HepG2 (cell line): ENCODE results near the gene IQCN. TPM values are rescaled to one million over a fixed set of nuclear protein-coding genes. Genes with fewer than 3 reads are reported as not detected.

Experiments
- ATF1 ChIP-seq: IDR thresholded peaks from 2 replicates; pipeline ENCODE4 v1.6.1; 2016; ENCODE audit warnings: mild to moderate bottlenecking, control low read depth
- ATF2 ChIP-seq: sonication (generic); formaldehyde crosslinking; IDR thresholded peaks from 2 replicates; pipeline ENCODE4 v1.4.0; 2020; ENCODE audit warnings: missing genetic modification reagents
- ATF3 ChIP-seq: sonication (generic); formaldehyde crosslinking; IDR thresholded peaks from 2 replicates; pipeline ENCODE4 v1.4.0; 2020; ENCODE audit warnings: missing genetic modification reagents
- BHLHE40 ChIP-seq: IDR thresholded peaks from 2 replicates; pipeline ENCODE4 v1.6.1; 2011; ENCODE audit warnings: low read length, improper control_type of control experiment
- BORCS8-MEF2B ChIP-seq: sonication (generic); formaldehyde crosslinking; IDR thresholded peaks from 2 replicates; pipeline ENCODE4 v1.8.0; 2022; ENCODE audit warnings: mild to moderate bottlenecking, missing genetic modification reagents
- CREB1 ChIP-seq, 2 experiments: fragments of 450-650 bp in 1 of 2; IDR thresholded peaks; 2 replicates each; pipeline ENCODE4 v1.6.1; 2016 to 2017; ENCODE audit warnings: control low read depth in 1 of 2, mild to moderate bottlenecking in 1 of 2, missing compliant biosample characterization in 1 of 2, missing genetic modification characterization in 1 of 2
- ETV5 ChIP-seq: IDR thresholded peaks from 2 replicates; pipeline ENCODE4 v1.6.1; 2018; ENCODE audit warnings: missing biosample characterization, missing genetic modification reagents, inconsistent platforms, borderline replicate concordance
- GPN1 ChIP-seq: sonication (generic); formaldehyde crosslinking; IDR thresholded peaks from 2 replicates; pipeline ENCODE4 v1.5.1; 2020; ENCODE audit warnings: missing genetic modification reagents, borderline replicate concordance
- MXD3 ChIP-seq: IDR thresholded peaks from 2 replicates; pipeline ENCODE4 v1.6.1; 2016; ENCODE audit warnings: mild to moderate bottlenecking, missing biosample characterization, missing genetic modification reagents
- PATZ1 ChIP-seq: sonication (generic); formaldehyde crosslinking; IDR thresholded peaks from 2 replicates; pipeline ENCODE4 v1.4.0; 2020; ENCODE audit warnings: missing genetic modification reagents
- RBFOX2 ChIP-seq: fragments of 200-400 bp; formaldehyde crosslinking; IDR thresholded peaks from 2 replicates; pipeline ENCODE4 v1.6.1; 2017; ENCODE audit warnings: low read depth, mild to moderate bottlenecking, low read length
- SPEN ChIP-seq: sonication (generic); formaldehyde crosslinking; IDR thresholded peaks from 2 replicates; pipeline ENCODE4 v1.5.1; 2020; ENCODE audit warnings: low read depth, mild to moderate bottlenecking, missing genetic modification reagents
- SSRP1 ChIP-seq: IDR thresholded peaks from 2 replicates; pipeline ENCODE4 v1.6.1; 2016; ENCODE audit warnings: control low read depth
- TAF1 ChIP-seq: sonication (generic); formaldehyde crosslinking; IDR thresholded peaks from 2 replicates; pipeline ENCODE4 v1.4.0; 2020; ENCODE audit warnings: missing genetic modification reagents
- TOPORS ChIP-seq: sonication (generic); formaldehyde crosslinking; IDR thresholded peaks from 2 replicates; pipeline ENCODE4 v1.8.0; 2023; ENCODE audit warnings: mild to moderate bottlenecking, missing genetic modification reagents
- ZNF180 ChIP-seq: sonication (generic); formaldehyde crosslinking; IDR thresholded peaks from 2 replicates; pipeline ENCODE4 v1.4.0; 2020; ENCODE audit warnings: low read depth, missing genetic modification reagents, borderline replicate concordance
- ZNF317 ChIP-seq: sonication (generic); formaldehyde crosslinking; IDR thresholded peaks from 2 replicates; pipeline ENCODE4 v1.5.0; 2020; ENCODE audit warnings: mild to moderate bottlenecking, missing genetic modification reagents
- ZNF552 ChIP-seq: sonication (generic); formaldehyde crosslinking; IDR thresholded peaks from 2 replicates; pipeline ENCODE4 v1.9.0; 2022; ENCODE audit warnings: missing genetic modification reagents, mild to moderate bottlenecking, borderline replicate concordance
- ZNF749 ChIP-seq: sonication (generic); formaldehyde crosslinking; IDR thresholded peaks from 2 replicates; pipeline ENCODE4 v1.8.0; 2022; ENCODE audit warnings: mild to moderate bottlenecking, missing genetic modification reagents, moderate library complexity, borderline replicate concordance
- ZNF776 ChIP-seq: sonication (generic); formaldehyde crosslinking; IDR thresholded peaks from 2 replicates; pipeline ENCODE4 v1.4.0; 2020; ENCODE audit warnings: mild to moderate bottlenecking, missing genetic modification reagents
- polyA plus RNA-seq, 8 experiments: library from polyadenylated mRNA; depleted of rRNA in 3 of 8; stranded (reverse) in 7 of 8; unstranded in 1 of 8; fragments of >200 nt; fragmentation: Illumina TruSeq in 4 of 8; extraction: Trizol in 4 of 8; gene quantifications; 2 replicates each; pipeline versions ENCODE4 v1.2.1 to v1.2.3, GENCODE V29; 2011 to 2016; ENCODE audit warnings: low read depth in 4 of 8, missing spikeins in 1 of 8, mixed read lengths in 1 of 8; ENCODE audit not compliant: insufficient read depth in 1 of 8
- total RNA-seq, 5 experiments: library from RNA; depleted of rRNA; stranded (reverse); fragments of >200 nt; fragmentation: Illumina TruSeq; extraction: Trizol; gene quantifications; 2 replicates each; pipeline ENCODE4 v1.2.3, GENCODE V29; 2016; ENCODE audit warnings: low read depth in 1 of 5
- TF ChIP-seq, protein P1 (sequence below): sonication (generic); formaldehyde crosslinking; IDR thresholded peaks from 2 replicates; pipeline ENCODE4 v1.4.0; 2020; ENCODE audit warnings: missing genetic modification reagents, borderline replicate concordance

IQCN gene
- total and polyA plus RNA-seq, 2 of the 13 experiments (the other 11 are each of a cell fraction or from before 2014, with no cell fraction given): 0.04 to 0.18 TPM

DNA sequence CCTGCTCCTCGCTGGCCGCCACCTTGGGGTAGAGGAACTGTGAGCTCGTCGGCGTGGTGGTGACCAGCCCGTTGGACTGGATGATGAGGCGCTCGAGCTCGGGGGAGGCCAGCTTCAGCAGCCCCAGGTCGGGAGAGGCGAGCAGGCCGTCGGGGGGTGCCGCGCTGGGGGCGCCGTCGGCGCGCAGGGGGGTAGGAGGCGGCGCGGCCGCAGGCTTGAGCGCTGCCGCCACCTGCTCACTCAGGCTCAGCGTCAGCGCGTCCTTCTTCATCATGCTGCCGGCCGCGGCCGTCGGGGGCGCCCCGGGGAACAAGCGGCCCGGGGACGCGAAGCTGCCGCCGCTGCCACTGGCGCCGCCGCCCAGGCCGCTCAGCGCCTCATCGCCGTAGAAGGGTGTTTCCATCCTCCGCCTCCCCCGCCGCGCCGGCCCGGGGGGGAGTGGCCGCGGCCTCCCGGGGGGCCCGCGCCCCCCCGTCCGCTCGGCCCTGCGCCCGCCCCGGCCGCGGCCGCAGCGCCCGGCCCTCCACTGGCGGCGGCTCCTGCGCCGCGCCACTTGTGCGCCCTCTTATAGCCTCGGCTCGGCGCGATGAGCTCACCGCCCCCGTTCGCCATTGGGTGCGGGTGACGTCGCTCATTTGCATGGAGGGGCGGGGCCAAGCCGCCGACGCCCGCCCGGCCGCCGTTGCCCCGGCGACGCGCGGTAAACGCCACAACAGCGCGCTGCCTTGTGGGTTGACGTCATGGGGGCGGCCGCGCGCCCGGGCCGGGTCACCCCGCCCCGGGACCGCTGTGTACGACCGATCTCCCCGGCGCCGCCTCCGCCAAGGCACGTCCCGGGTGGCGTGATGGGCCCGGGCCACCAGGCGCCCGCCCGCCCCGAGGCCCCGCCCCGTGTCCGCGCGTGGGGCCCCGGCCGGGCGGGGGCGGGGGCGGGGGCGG, 7.1 kb upstream of the IQCN start, which contains the start of gene JUND (continued):
- TF ChIP-seq, protein P1, sequence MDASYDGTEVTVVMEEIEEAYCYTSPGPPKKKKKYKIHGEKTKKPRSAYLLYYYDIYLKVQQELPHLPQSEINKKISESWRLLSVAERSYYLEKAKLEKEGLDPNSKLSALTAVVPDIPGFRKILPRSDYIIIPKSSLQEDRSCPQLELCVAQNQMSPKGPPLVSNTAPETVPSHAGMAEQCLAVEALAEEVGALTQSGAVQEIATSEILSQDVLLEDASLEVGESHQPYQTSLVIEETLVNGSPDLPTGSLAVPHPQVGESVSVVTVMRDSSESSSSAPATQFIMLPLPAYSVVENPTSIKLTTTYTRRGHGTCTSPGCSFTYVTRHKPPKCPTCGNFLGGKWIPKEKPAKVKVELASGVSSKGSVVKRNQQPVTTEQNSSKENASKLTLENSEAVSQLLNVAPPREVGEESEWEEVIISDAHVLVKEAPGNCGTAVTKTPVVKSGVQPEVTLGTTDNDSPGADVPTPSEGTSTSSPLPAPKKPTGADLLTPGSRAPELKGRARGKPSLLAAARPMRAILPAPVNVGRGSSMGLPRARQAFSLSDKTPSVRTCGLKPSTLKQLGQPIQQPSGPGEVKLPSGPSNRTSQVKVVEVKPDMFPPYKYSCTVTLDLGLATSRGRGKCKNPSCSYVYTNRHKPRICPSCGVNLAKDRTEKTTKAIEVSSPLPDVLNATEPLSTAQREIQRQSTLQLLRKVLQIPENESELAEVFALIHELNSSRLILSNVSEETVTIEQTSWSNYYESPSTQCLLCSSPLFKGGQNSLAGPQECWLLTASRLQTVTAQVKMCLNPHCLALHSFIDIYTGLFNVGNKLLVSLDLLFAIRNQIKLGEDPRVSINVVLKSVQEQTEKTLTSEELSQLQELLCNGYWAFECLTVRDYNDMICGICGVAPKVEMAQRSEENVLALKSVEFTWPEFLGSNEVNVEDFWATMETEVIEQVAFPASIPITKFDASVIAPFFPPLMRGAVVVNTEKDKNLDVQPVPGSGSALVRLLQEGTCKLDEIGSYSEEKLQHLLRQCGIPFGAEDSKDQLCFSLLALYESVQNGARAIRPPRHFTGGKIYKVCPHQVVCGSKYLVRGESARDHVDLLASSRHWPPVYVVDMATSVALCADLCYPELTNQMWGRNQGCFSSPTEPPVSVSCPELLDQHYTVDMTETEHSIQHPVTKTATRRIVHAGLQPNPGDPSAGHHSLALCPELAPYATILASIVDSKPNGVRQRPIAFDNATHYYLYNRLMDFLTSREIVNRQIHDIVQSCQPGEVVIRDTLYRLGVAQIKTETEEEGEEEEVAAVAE (CRISPR knock-in tag): no peak
- TF ChIP-seq CREB1 (IDR thresholded peaks at IDR 0.05) (peak; percentile 96), CREB1 (CRISPR knock-in tag; IDR thresholded peaks at IDR 0.05) (no peak), TAF1 (CRISPR knock-in tag) (peak; percentile 77; the same call in 1 of the 2 replicates), ZNF552 (CRISPR knock-in tag) (no peak), ATF1 (CRISPR knock-in tag) (no peak), BORCS8-MEF2B (CRISPR knock-in tag) (no peak; the same call in 1 of the 2 replicates), MXD3 (CRISPR knock-in tag) (peak; percentile 61; the same call in 1 of the 2 replicates), ATF3 (CRISPR knock-in tag) (peak; percentile 24; the same call in 1 of the 2 replicates), TOPORS (CRISPR knock-in tag) (no peak), ZNF776 (CRISPR knock-in tag) (no peak), ZNF749 (CRISPR knock-in tag) (peak; percentile 49; the same call in 1 of the 2 replicates), GPN1 (CRISPR knock-in tag) (no peak), SSRP1 (no peak), BHLHE40 (peak; percentile 5; the same call in 1 of the 2 replicates), PATZ1 (CRISPR knock-in tag) (peak; percentile 89), ATF2 (peak; percentile 100), RBFOX2 (peak; percentile 96), SPEN (CRISPR knock-in tag) (peak; percentile 78), ETV5 (CRISPR knock-in tag) (no peak), ZNF317 (CRISPR knock-in tag) (no peak), ZNF180 (no peak)
